Stomach smooth muscle (tissue), 2 donors: Measurements from ENCODE around the gene SLC24A4.

Experiments used
- H3K27ac ChIP-seq: one replicate; pipeline ENCODE4 v1.7.0; 2013; ENCODE audit warnings: mild to moderate bottlenecking, low read length, inconsistent platforms
- H3K27me3 ChIP-seq, 2 donors: one replicate each; pipeline ENCODE4 v1.7.0; 2013; ENCODE audit warnings: low read length in 2 of 2; ENCODE audit not compliant: insufficient read depth in 2 of 2, control insufficient read depth in 1 of 2
- H3K36me3 ChIP-seq, 2 donors: one replicate each; pipeline ENCODE4 v1.7.0; 2013; ENCODE audit warnings: low read length in 2 of 2; ENCODE audit not compliant: control insufficient read depth in 2 of 2, insufficient read depth in 2 of 2
- H3K4me1 ChIP-seq: one replicate; pipeline ENCODE4 v1.7.0; 2013; ENCODE audit warnings: low read length; ENCODE audit not compliant: control insufficient read depth, insufficient read depth
- H3K4me3 ChIP-seq, 2 donors: one replicate each; pipeline ENCODE4 v1.7.0; 2013; ENCODE audit warnings: low read length in 2 of 2
- H3K9ac ChIP-seq, 2 donors: one replicate each; pipeline ENCODE4 v1.7.0; 2013; ENCODE audit warnings: low read length in 2 of 2, mild to moderate bottlenecking in 1 of 2
- H3K9me3 ChIP-seq, 2 donors: one replicate each; pipeline ENCODE4 v1.7.0; 2013; ENCODE audit warnings: low read length in 2 of 2; ENCODE audit not compliant: control insufficient read depth in 2 of 2
- donor health status: healthy.
- donor health status: Pancreatic carcinoma.

Gene SLC24A4

GRCh38 chr14:92340931-92341330, 18.0 kb downstream of the SLC24A4 start:
- Histone ChIP-seq H3K27me3 (peaks cover 0 to 2% of the 10 kb centered on the region in 2 donors), H3K4me1 (no peaks in the 10 kb centered on the region), H3K9ac (no peak overlapping the region), H3K4me3 (no peak overlapping the region), H3K9me3 (peaks cover 3 to 6% of the 10 kb centered on the region in 2 donors), H3K27ac (no peak overlapping the region), H3K36me3 (no peaks in the 10 kb centered on the region)

- peaks cover 0 to 2% of the 10 kb centered on the region in 2 donors for H3K27me3 ChIP-seq
- no peak overlapping the region for H3K9ac ChIP-seq
- H3K4me3 ChIP-seq: no peak overlapping the region
- H3K4me1 ChIP-seq: no peaks in the 10 kb centered on the region
- H3K27ac ChIP-seq: no peak overlapping the region
- no peaks in the 10 kb centered on the region for H3K36me3 ChIP-seq
- peaks cover 3 to 6% of the 10 kb centered on the region in 2 donors for H3K9me3 ChIP-seq
Measured at GRCh38 chr14:92341791-92342190, 18.8 kb downstream of the SLC24A4 start.

- no peak overlapping the region for H3K27ac ChIP-seq
- H3K4me1 ChIP-seq: no peaks in the 10 kb centered on the region
- H3K9me3 ChIP-seq: peaks cover 3 to 6% of the 10 kb centered on the region in 2 donors
- no peaks in the 10 kb centered on the region for H3K27me3 ChIP-seq
- no peak overlapping the region for H3K4me3 ChIP-seq
- H3K36me3 ChIP-seq: no peaks in the 10 kb centered on the region
- H3K9ac ChIP-seq: no peak overlapping the region
Measured at GRCh38 chr14:92348154-92348553, 25.2 kb downstream of the SLC24A4 start.

GRCh38 chr14:92351750-92352149, 28.8 kb downstream of the SLC24A4 start:
- no peaks in the 10 kb centered on the region for H3K9me3 ChIP-seq
- no peak overlapping the region for H3K9ac ChIP-seq
- H3K4me1 ChIP-seq: no peaks in the 10 kb centered on the region
- no peaks in the 10 kb centered on the region for H3K27me3 ChIP-seq
- no peak overlapping the region for H3K4me3 ChIP-seq
- H3K27ac ChIP-seq: no peak overlapping the region
- H3K36me3 ChIP-seq: no peaks in the 10 kb centered on the region

- Histone ChIP-seq H3K9me3 (no peaks in the 10 kb centered on the region), H3K36me3 (no peaks in the 10 kb centered on the region), H3K4me1 (no peaks in the 10 kb centered on the region), H3K9ac (no peak overlapping the region), H3K27ac (no peak overlapping the region), H3K27me3 (no peaks in the 10 kb centered on the region), H3K4me3 (no peak overlapping the region)
Measured at GRCh38 chr14:92352158-92352985, 29.4 kb downstream of the SLC24A4 start.

- no peaks in the 10 kb centered on the region for H3K27me3 ChIP-seq
- H3K9ac ChIP-seq: no peak overlapping the region
- no peak overlapping the region for H3K27ac ChIP-seq
- H3K4me1 ChIP-seq: no peaks in the 10 kb centered on the region
- no peak overlapping the region for H3K4me3 ChIP-seq
- H3K9me3 ChIP-seq: no peaks in the 10 kb centered on the region
- no peaks in the 10 kb centered on the region for H3K36me3 ChIP-seq
Measured at GRCh38 chr14:92353447-92353846, 30.5 kb downstream of the SLC24A4 start.

GRCh38 chr14:92356677-92357076, 33.7 kb downstream of the SLC24A4 start:
- Histone ChIP-seq H3K4me1 (no peaks in the 10 kb centered on the region), H3K4me3 (no peak overlapping the region), H3K9me3 (no peaks in the 10 kb centered on the region), H3K27me3 (peaks cover 0 to 2% of the 10 kb centered on the region in 2 donors), H3K27ac (no peak overlapping the region), H3K9ac (no peak overlapping the region), H3K36me3 (no peaks in the 10 kb centered on the region)

- Histone ChIP-seq H3K36me3 (no peaks in the 10 kb centered on the region), H3K4me3 (no peak overlapping the region), H3K27me3 (peaks cover 0 to 9% of the 10 kb centered on the region in 2 donors), H3K9ac (no peak overlapping the region), H3K27ac (no peak overlapping the region), H3K4me1 (no peaks in the 10 kb centered on the region), H3K9me3 (no peaks in the 10 kb centered on the region)
Measured at GRCh38 chr14:92360651-92361370, 37.8 kb downstream of the SLC24A4 start.

GRCh38 chr14:92362781-92363235, 39.8 kb downstream of the SLC24A4 start:
- no peaks in the 10 kb centered on the region for H3K4me1 ChIP-seq
- H3K4me3 ChIP-seq: no peak overlapping the region
- H3K9me3 ChIP-seq: no peaks in the 10 kb centered on the region
- no peak overlapping the region for H3K9ac ChIP-seq
- H3K27me3 ChIP-seq: peaks cover 0 to 12% of the 10 kb centered on the region in 2 donors
- H3K27ac ChIP-seq: no peak overlapping the region
- no peaks in the 10 kb centered on the region for H3K36me3 ChIP-seq

- Histone ChIP-seq H3K4me3 (no peak overlapping the region), H3K27ac (no peak overlapping the region), H3K27me3 (peaks cover 0 to 12% of the 10 kb centered on the region in 2 donors), H3K9ac (no peak overlapping the region), H3K9me3 (no peaks in the 10 kb centered on the region), H3K36me3 (no peaks in the 10 kb centered on the region), H3K4me1 (no peaks in the 10 kb centered on the region)
Measured at GRCh38 chr14:92366237-92366636, 43.3 kb downstream of the SLC24A4 start.

GRCh38 chr14:92368001-92368400, 45.0 kb downstream of the SLC24A4 start:
- H3K36me3 ChIP-seq: no peaks in the 10 kb centered on the region
- H3K27ac ChIP-seq: no peak overlapping the region
- H3K4me1 ChIP-seq: no peaks in the 10 kb centered on the region
- no peaks in the 10 kb centered on the region for H3K9me3 ChIP-seq
- H3K4me3 ChIP-seq: no peak overlapping the region
- H3K27me3 ChIP-seq: peaks cover 0 to 10% of the 10 kb centered on the region in 2 donors
- no peak overlapping the region for H3K9ac ChIP-seq
